HepG2 (cell line): ENCODE measurements around the gene PAQR7. TPM values are rescaled to one million over a fixed set of nuclear protein-coding genes. Genes with fewer than 3 reads are reported as not detected.

Experiments used
- ATF5 ChIP-seq: sonication (generic); formaldehyde crosslinking; IDR thresholded peaks from 2 replicates; pipeline ENCODE4 v1.4.0; 2020; ENCODE audit warnings: mild to moderate bottlenecking, low read depth, missing genetic modification reagents
- CSRNP2 ChIP-seq: sonication (generic); formaldehyde crosslinking; conservative IDR thresholded peaks from 2 replicates; pipeline ENCODE4 v1.8.0; 2022; ENCODE audit warnings: low read depth, missing genetic modification reagents
- ESRRA ChIP-seq: sonication (generic); formaldehyde crosslinking; IDR thresholded peaks from 2 replicates; pipeline ENCODE4 v1.5.1; 2020; ENCODE audit warnings: mild to moderate bottlenecking, low read depth, missing genetic modification reagents
- JARID2 ChIP-seq: sonication (generic); formaldehyde crosslinking; IDR thresholded peaks from 2 replicates; pipeline ENCODE4 v1.8.1; 2023; ENCODE audit warnings: missing genetic modification reagents, inconsistent platforms; ENCODE audit not compliant: insufficient replicate concordance
- KDM5B ChIP-seq: sonication (generic); formaldehyde crosslinking; IDR thresholded peaks from 2 replicates; pipeline ENCODE4 v1.4.0; 2020; ENCODE audit warnings: missing genetic modification reagents, mild to moderate bottlenecking, borderline replicate concordance
- NFIB ChIP-seq: sonication (generic); formaldehyde crosslinking; IDR thresholded peaks from 2 replicates; pipeline ENCODE4 v1.9.0; 2021; ENCODE audit warnings: missing genetic modification reagents, mild to moderate bottlenecking, borderline replicate concordance
- POLR2AphosphoS5 ChIP-seq: IDR thresholded peaks from 2 replicates; pipeline ENCODE4 v1.6.1; 2012; ENCODE audit warnings: low read depth, low read length
- PRDM10 ChIP-seq: sonication (generic); formaldehyde crosslinking; IDR thresholded peaks from 2 replicates; pipeline ENCODE4 v1.4.0; 2020; ENCODE audit warnings: low read depth, missing genetic modification reagents
- RORA ChIP-seq: sonication (generic); formaldehyde crosslinking; IDR thresholded peaks from 2 replicates; pipeline ENCODE4 v1.5.0; 2020; ENCODE audit warnings: mild to moderate bottlenecking, missing genetic modification reagents, moderate library complexity
- YEATS4 ChIP-seq: sonication (generic); formaldehyde crosslinking; IDR thresholded peaks from 2 replicates; pipeline ENCODE4 v1.4.0; 2020; ENCODE audit warnings: missing genetic modification reagents, borderline replicate concordance
- ZFP37 ChIP-seq: sonication (generic); formaldehyde crosslinking; IDR thresholded peaks from 2 replicates; pipeline ENCODE4 v1.4.0; 2020; ENCODE audit warnings: missing genetic modification reagents, borderline replicate concordance
- ZNF205 ChIP-seq: IDR thresholded peaks from 2 replicates; pipeline ENCODE4 v1.6.1; 2018; ENCODE audit warnings: missing biosample characterization, missing genetic modification reagents
- ZNF337 ChIP-seq: sonication (generic); formaldehyde crosslinking; IDR thresholded peaks from 2 replicates; pipeline ENCODE4 v1.5.1; 2020; ENCODE audit warnings: missing genetic modification reagents, low read depth, mild to moderate bottlenecking, borderline replicate concordance
- ZNF431 ChIP-seq: sonication (generic); formaldehyde crosslinking; IDR thresholded peaks from 2 replicates; pipeline ENCODE4 v1.9.0; 2022; ENCODE audit warnings: missing genetic modification reagents, low read depth, mild to moderate bottlenecking, borderline replicate concordance
- ZNF512B ChIP-seq: sonication (generic); formaldehyde crosslinking; IDR thresholded peaks from 2 replicates; pipeline ENCODE4 v1.5.1; 2020; ENCODE audit warnings: missing genetic modification reagents, mild to moderate bottlenecking, borderline replicate concordance
- ZNF530 ChIP-seq: sonication (generic); formaldehyde crosslinking; IDR thresholded peaks from 2 replicates; pipeline ENCODE4 v1.5.0; 2020; ENCODE audit warnings: low read depth, mild to moderate bottlenecking, missing genetic modification reagents
- ZZZ3 ChIP-seq: sonication (generic); formaldehyde crosslinking; IDR thresholded peaks from 2 replicates; pipeline ENCODE4 v1.4.0; 2020; ENCODE audit warnings: missing genetic modification reagents, mild to moderate bottlenecking, borderline replicate concordance
- polyA plus RNA-seq, 8 experiments: library from polyadenylated mRNA; depleted of rRNA in 3 of 8; stranded (reverse) in 7 of 8; unstranded in 1 of 8; fragments of >200 nt; fragmentation: Illumina TruSeq in 4 of 8; extraction: Trizol in 4 of 8; gene quantifications; 2 replicates each; pipeline versions ENCODE4 v1.2.1 to v1.2.3, GENCODE V29; 2011 to 2016; ENCODE audit warnings: low read depth in 4 of 8, missing spikeins in 1 of 8, mixed read lengths in 1 of 8; ENCODE audit not compliant: insufficient read depth in 1 of 8
- total RNA-seq, 5 experiments: library from RNA; depleted of rRNA; stranded (reverse); fragments of >200 nt; fragmentation: Illumina TruSeq; extraction: Trizol; gene quantifications; 2 replicates each; pipeline ENCODE4 v1.2.3, GENCODE V29; 2016; ENCODE audit warnings: low read depth in 1 of 5

PAQR7 gene
- total and polyA plus RNA-seq, 2 of the 13 experiments (the other 11 are each of a cell fraction or from before 2014, with no cell fraction given) = 13.2 to 16.6 TPM

- TF ChIP-seq ATF5 (no peak), ZNF512B (CRISPR knock-in tag) (no peak; the same call in 1 of the 2 replicates), YEATS4 (CRISPR knock-in tag) (peak; percentile 41; the same call in 1 of the 2 replicates), ZNF431 (CRISPR knock-in tag) (0 out of 2 replicates have a peak, but pooled peaks have one; percentile 55), ZZZ3 (CRISPR knock-in tag) (peak; percentile 45; the same call in 1 of the 2 replicates), ZNF205 (CRISPR knock-in tag) (0 out of 2 replicates have a peak, but pooled peaks have one; percentile 50), ZNF530 (CRISPR knock-in tag) (0 out of 2 replicates have a peak, but pooled peaks have one; percentile 67), KDM5B (CRISPR knock-in tag) (peak; percentile 70; the same call in 1 of the 2 replicates), ZNF337 (CRISPR knock-in tag) (peak; percentile 67; the same call in 1 of the 2 replicates), NFIB (CRISPR knock-in tag) (0 out of 2 replicates have a peak, but pooled peaks have one; percentile 73), ZFP37 (CRISPR knock-in tag) (no peak), JARID2 (CRISPR knock-in tag) (no peak), PRDM10 (CRISPR knock-in tag) (no peak), POLR2AphosphoS5 (peak; percentile 53), CSRNP2 (CRISPR knock-in tag) (no peak), RORA (CRISPR knock-in tag) (no peak), ESRRA (CRISPR knock-in tag) (peak; percentile 75; the same call in 1 of the 2 replicates)
Observed at GRCh38 chr1:25820247-25821111, 55.0 kb downstream of the PAQR7 start (continued).
